Fibroblast of lung (primary cell): ENCODE measurements around the gene PAFAH1B2.

Experiments
- EZH2 ChIP-seq: IDR thresholded peaks from 2 replicates; pipeline ENCODE4 v1.5.1; 2012; ENCODE audit warnings: low read length, control low read depth, mild to moderate bottlenecking; ENCODE audit errors: missing control alignments
- TF ChIP-seq, protein P1 (sequence below), 2 donors: IDR thresholded peaks in 1 of 2; conservative IDR thresholded peaks in 1 of 2; 1 replicate in 1 of 2; 2 replicates in 1 of 2; pipeline ENCODE4 v1.5.1; 2011 to 2012; ENCODE audit warnings: low read length in 2 of 2, control low read depth in 1 of 2, inconsistent platforms in 1 of 2, low read depth in 1 of 2, mild to moderate bottlenecking in 1 of 2

DNA sequence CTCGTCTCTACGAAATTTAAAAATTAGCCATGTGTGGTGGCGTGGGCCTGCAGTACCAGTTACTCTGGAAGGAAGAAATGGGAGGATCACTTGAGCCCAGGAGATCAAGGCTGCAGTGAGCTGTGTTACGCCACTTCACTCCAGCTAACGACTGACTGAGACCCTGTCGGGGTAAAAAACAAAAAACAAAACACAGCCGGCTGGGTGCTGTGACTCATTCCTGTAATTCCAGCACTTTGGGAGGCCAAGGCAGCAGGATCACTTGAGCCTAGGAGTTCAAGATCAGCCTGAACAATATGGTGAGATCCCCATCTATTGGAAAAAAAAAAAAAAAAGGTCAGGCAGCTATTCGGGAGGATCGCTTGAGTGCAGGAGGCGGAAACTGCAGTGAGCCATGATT lies 2.4 kb downstream of the PAFAH1B2 start:
- TF ChIP-seq, protein P1, sequence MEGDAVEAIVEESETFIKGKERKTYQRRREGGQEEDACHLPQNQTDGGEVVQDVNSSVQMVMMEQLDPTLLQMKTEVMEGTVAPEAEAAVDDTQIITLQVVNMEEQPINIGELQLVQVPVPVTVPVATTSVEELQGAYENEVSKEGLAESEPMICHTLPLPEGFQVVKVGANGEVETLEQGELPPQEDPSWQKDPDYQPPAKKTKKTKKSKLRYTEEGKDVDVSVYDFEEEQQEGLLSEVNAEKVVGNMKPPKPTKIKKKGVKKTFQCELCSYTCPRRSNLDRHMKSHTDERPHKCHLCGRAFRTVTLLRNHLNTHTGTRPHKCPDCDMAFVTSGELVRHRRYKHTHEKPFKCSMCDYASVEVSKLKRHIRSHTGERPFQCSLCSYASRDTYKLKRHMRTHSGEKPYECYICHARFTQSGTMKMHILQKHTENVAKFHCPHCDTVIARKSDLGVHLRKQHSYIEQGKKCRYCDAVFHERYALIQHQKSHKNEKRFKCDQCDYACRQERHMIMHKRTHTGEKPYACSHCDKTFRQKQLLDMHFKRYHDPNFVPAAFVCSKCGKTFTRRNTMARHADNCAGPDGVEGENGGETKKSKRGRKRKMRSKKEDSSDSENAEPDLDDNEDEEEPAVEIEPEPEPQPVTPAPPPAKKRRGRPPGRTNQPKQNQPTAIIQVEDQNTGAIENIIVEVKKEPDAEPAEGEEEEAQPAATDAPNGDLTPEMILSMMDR (conservative IDR thresholded peaks at IDR 0.05 in 1 of 2, IDR thresholded peaks at IDR 0.05 in 1 of 2; ENCODE audit: low read depth in 1 of 2, low read length in 2 of 2), result no peak
- TF ChIP-seq EZH2, result no peak
